Progenitor cell of endocrine pancreas (in vitro differentiated cells): ENCODE data around the gene CLEC19A. TPM values are rescaled to one million over a fixed set of nuclear protein-coding genes. Genes with fewer than 3 reads are reported as not detected.
"Not testable (repeated sequence)": the region's sequence is repeated elsewhere in the genome, so short reads cannot be mapped to it uniquely, and the experiment has no call there.

Experiments used
- DNase-seq: peaks from one replicate; pipeline ENCODE4 v3.0.0; 2021; ENCODE audit warnings: low spot score; ENCODE audit not compliant: unreplicated experiment
- H3K27ac Mint-ChIP-seq: 2 replicates; pipeline ENCODE4 v1.8.0; 2021; ENCODE audit warnings: mild to moderate bottlenecking, moderate library complexity, mixed read lengths
- H3K27me3 Mint-ChIP-seq: 2 replicates; pipeline ENCODE4 v1.8.0; 2021; ENCODE audit warnings: mixed read lengths
- H3K36me3 Mint-ChIP-seq: 2 replicates; pipeline ENCODE4 v1.8.0; 2022; ENCODE audit warnings: mixed read lengths; ENCODE audit not compliant: insufficient read depth
- H3K4me1 Mint-ChIP-seq: 2 replicates; pipeline ENCODE4 v1.8.0; 2021; ENCODE audit warnings: low read depth, mixed read lengths
- H3K4me3 Mint-ChIP-seq: 2 replicates; pipeline ENCODE4 v1.8.0; 2021; ENCODE audit warnings: low read depth, mild to moderate bottlenecking, moderate library complexity, mixed read lengths
- H3K9me3 Mint-ChIP-seq: 2 replicates; pipeline ENCODE4 v1.8.0; 2021; ENCODE audit warnings: low read depth, mixed read lengths
- CTCF ChIP-seq: fragments of 200-600 bp; sonication (generic); IDR thresholded peaks from one replicate; pipeline ENCODE4 v1.5.0; 2021; ENCODE audit warnings: antibody characterized with exemption, mild to moderate bottlenecking; ENCODE audit not compliant: unreplicated experiment
- total RNA-seq: library from RNA; stranded (reverse); gene quantifications from 2 replicates; pipeline ENCODE4 v1.2.1, GENCODE V29; 2021

CLEC19A gene
- total RNA-seq, 1 donor from 2014 or later, result not detected

GRCh38 chr16:19316846-19317245, 31.3 kb downstream of the CLEC19A start:
- Mint-ChIP-seq H3K27ac (no peak overlapping the region), H3K4me3 (no peak overlapping the region), H3K27me3 (no peaks in the 10 kb centered on the region), H3K4me1 (no peaks in the 10 kb centered on the region), H3K9me3 (peaks cover 3% of the 10 kb centered on the region), H3K36me3 (no peaks in the 10 kb centered on the region)
- no peak for DNase-seq
- TF ChIP-seq CTCF, result no peak

- not testable (repeated sequence) for H3K27ac Mint-ChIP-seq, H3K27me3 Mint-ChIP-seq, H3K4me3 Mint-ChIP-seq, H3K9me3 Mint-ChIP-seq, DNase-seq, H3K36me3 Mint-ChIP-seq, H3K4me1 Mint-ChIP-seq
Observed at GRCh38 chr16:19321186-19321585, 35.7 kb downstream of the CLEC19A start.

GRCh38 chr16:19323596-19323995, 38.1 kb downstream of the CLEC19A start:
- H3K4me3 Mint-ChIP-seq, result no peak overlapping the region
- no peak overlapping the region for H3K27ac Mint-ChIP-seq
- no peak for TF ChIP-seq CTCF
- no peaks in the 10 kb centered on the region for H3K36me3 Mint-ChIP-seq
- no peaks in the 10 kb centered on the region for H3K9me3 Mint-ChIP-seq
- H3K27me3 Mint-ChIP-seq, result peaks cover 2% of the 10 kb centered on the region
- DNase-seq, result no peak
- no peaks in the 10 kb centered on the region for H3K4me1 Mint-ChIP-seq

GRCh38 chr16:19328364-19328763, 42.8 kb downstream of the CLEC19A start:
- Mint-ChIP-seq H3K4me1 (no peaks in the 10 kb centered on the region), H3K36me3 (no peaks in the 10 kb centered on the region), H3K4me3 (no peak overlapping the region), H3K27ac (no peak overlapping the region), H3K27me3 (no peaks in the 10 kb centered on the region), H3K9me3 (no peaks in the 10 kb centered on the region)
- no peak for DNase-seq
- TF ChIP-seq CTCF, result no peak

GRCh38 chr16:19329932-19330331, 44.4 kb downstream of the CLEC19A start:
- Mint-ChIP-seq H3K4me1 (no peaks in the 10 kb centered on the region), H3K27ac (no peak overlapping the region), H3K9me3 (no peaks in the 10 kb centered on the region), H3K36me3 (no peaks in the 10 kb centered on the region), H3K27me3 (no peaks in the 10 kb centered on the region), H3K4me3 (no peak overlapping the region)
- TF ChIP-seq CTCF, result no peak
- DNase-seq, result no peak

GRCh38 chr16:19330841-19331397, 45.4 kb downstream of the CLEC19A start:
- no peak for TF ChIP-seq CTCF
- H3K4me3 Mint-ChIP-seq, result no peak overlapping the region
- H3K36me3 Mint-ChIP-seq, result no peaks in the 10 kb centered on the region
- no peaks in the 10 kb centered on the region for H3K4me1 Mint-ChIP-seq
- H3K27ac Mint-ChIP-seq, result no peak overlapping the region
- no peaks in the 10 kb centered on the region for H3K27me3 Mint-ChIP-seq
- no peak for DNase-seq
- no peaks in the 10 kb centered on the region for H3K9me3 Mint-ChIP-seq
